GM19452 (cell line): ENCODE measurements around the gene CRTC1.

ENCODE experiments used
- ATAC-seq: cut with Tn5 transposase; IDR thresholded peaks from one replicate; pipeline ENCODE4 v1.9.1; 2021; ENCODE audit not compliant: unreplicated experiment

CRTC1 gene

DNA sequence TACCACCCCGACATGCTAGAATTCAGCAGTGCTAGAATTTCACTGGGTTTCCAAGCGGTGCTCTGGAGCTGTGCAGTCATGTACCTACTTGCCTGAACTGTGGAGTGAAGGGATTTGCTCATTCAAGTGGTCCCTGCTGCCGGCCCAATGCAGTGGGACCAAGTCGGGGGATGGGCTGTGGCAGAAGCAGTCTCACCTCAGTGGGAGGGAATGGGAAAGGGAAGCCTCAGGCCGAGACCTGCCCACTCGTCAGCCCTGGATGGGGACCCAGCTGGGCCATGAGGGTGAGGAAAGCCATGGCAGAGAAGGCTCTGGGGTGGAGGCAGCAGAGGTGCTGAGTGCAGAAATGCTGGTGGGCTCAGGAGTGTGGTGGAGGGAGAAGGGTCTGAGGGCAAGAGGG, 31.7 kb upstream of the CRTC1 start:
- ATAC-seq, result no peak

DNA sequence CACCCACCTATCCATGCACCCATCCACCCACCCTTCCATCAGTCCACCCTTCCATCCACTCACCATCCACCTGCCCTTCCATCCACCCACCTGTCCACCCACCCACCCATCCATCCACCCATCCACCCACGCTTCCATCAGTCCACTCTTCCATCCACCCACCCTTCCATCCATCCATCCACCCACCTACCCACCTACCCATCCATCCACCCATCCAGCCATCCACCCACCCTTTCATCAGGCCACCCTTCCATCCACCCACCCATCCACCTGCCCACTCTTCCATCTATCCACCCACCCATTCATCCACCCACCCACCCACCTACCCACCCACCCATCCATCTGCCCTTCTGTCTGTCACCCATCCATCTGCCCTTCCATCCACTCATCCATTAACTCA, 29.6 kb upstream of the CRTC1 start:
- no peak for ATAC-seq

DNA sequence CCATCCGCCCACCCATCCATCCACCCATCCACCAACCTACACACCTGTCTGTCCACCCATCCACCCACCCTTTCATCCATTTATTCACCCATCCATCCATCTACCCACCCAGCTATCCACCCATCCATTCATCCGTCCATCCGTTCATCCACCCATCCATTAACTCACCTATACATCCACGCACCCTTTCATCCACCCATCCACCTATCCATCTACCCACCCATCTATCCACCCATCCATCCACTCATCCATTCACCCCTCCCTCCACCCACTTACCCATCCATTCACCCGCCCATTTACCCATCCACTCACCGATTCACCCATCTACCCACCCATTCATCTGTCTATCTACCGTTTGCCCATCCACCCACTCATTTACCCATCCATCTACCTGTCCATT, 29.0 kb upstream of the CRTC1 start:
- no peak for ATAC-seq

DNA sequence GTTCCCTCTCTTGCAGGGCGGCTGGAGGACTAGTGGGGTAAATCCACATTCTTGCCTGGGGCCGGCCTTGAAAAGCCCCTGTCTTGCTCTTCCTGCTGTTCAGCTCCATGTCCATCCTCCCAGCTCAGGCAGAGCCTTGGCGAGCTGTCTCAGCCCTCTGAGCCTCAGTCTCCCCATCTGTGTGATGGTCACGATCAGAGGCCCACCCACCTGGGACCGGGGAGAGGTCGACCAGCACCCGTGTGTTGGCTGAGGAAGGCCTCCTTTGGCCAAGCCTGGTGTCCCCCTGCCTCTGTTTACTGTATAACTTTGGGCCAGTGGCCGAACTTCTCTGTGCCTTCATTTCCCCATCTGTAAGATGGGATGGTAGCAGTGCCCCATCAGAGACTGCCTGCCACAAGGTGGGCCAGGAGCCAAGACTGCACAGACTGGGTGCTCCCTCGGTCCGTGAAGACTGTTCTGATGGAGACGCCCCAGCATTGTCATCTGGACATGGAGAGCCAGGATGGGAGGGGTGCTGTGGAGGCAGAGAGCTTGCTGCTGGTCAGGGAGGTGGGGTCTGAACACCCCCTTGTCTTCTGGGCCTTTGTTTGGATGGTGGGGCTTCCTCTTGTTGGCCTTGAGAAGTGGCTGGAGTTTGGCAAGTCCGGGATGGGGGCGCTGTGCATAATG, 28.2 kb upstream of the CRTC1 start:
- ATAC-seq, result no peak

DNA sequence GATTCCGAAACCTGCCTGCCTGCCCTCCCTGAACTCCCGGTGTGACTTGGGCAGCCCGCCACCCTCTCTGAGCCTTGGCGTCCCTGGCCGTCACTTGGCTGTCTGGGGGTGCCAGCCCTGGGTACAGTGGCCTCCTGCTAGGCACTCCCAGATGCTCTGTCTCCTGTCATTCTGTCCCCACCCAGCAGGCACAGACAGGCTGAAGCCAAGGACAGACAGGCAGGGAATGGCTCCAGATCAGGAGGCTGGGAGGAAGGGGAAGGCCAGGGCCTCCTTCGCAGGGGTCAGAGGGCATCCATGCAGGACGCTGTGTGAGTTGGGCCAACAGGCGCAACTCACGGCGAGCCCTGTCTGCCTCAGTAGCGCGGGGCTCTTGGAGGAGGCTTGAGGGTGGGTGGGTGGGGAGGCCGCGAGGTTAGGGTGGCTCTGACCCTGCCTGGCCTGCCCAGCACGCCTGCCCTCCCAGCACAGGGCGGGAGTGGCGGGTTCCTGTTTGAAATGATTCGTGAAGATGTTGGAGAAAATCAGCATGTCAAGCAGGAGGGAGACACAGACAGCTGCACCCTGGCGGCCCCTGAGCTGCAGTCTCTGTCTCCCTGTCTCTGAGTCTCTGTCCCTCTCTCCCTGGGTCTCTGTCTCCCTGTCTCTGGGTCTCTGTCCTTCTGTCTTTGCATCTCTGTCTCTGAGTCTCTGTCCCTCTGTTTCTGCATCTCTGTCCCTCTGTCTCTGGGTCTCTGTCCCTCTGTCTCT, 27.0 kb upstream of the CRTC1 start:
- no peak for ATAC-seq

DNA sequence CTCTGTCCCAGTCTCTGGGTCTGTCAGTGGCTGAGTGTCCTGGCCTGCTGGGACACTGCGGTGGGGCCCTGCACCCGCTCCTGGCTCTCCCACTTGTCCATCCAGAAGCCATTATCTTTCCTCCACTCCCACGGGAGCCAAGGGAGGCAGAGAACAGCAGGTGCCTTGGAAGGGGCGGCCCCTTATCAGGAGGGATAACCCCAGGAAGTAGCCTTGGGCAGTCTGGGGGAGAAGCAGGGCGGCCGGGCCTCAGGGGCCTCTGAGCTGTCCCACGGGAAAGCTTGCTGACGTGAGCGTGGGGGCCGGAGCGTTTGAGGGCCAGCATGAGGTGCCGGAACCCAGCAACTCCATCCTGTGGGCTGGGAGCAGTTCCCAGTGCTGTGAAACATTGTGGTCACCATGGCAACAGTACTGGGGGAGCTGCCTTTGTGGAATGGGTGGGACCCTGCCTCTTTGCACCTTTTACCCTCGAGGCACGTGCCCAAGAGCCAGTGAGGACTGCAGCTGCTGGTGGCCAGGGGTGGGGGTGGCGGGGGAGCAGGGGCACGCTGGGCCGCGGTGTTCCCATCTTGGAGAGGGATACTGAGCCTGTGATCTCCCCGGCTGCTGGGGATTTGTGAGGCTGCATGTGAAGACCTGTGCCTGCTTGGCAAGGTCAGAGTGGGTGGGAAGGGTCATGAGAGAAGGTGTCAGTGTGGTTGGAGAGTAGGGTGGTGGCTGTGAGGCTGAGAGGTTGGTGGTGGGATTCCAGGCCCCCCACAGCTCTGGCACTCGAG, 25.7 kb upstream of the CRTC1 start:
- ATAC-seq, result no peak

DNA sequence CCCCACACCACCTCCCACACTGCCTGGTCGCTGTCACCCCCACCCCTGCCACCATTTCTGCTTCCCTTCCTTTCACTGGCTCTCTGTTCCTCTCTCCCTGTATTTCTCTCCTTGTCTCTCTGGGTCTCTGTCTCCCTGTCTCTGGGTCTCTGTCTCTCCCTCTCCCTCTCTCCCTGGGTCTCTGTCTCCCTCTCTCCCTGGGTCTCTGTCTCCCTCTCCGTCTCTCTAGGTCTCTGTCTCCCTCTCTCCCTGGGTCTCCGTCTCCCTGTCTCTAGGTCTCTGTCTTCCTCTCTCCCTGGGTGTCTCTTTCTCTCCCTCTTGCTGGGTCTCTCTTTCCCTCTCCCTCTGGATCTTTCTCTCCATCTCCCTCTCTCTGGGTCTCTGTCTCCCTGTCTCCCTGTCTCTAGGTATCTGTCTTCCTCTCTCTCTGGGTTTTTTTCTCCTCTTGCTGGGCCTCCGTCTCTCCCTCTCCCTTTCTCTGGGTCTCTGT, 25.1 kb upstream of the CRTC1 start:
- ATAC-seq, result no peak

DNA sequence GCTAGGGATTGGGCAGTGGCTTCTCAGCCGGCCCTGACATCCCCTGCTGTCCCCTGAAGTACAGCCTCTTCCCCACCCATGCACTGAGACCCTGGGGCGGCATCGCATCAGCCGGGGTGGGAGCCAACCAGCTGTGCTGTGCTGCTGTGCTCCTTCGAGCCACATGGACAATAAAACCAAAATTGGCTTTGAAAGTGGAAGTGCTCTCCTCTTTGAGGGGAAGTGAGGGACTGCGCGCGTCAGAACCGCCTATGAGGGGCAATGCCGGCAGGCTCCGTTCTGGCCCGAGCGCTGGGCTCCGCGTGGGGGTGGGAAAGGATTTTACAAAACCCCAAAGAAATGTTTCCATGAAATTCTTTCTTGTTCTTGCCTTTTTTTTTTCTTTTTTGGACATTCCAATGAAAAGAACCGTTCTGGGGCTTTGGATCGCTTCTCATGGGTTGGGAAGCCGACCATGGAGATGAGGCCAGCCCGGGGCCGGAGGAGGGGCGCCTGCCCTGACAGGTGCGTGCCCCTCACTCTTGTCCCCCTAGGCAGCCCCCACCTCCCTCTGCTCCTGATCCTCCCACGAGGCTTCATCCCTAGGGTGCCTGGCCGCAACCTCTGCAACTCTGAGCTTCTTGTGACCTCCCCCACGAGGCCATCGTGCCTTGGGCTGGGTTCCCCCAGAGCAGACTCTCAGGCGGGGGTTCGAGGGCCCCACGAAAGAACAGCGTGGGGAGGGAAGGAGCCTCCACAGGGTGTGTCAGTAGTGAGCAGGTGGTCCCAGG, 24.0 kb upstream of the CRTC1 start:
- no peak for ATAC-seq

DNA sequence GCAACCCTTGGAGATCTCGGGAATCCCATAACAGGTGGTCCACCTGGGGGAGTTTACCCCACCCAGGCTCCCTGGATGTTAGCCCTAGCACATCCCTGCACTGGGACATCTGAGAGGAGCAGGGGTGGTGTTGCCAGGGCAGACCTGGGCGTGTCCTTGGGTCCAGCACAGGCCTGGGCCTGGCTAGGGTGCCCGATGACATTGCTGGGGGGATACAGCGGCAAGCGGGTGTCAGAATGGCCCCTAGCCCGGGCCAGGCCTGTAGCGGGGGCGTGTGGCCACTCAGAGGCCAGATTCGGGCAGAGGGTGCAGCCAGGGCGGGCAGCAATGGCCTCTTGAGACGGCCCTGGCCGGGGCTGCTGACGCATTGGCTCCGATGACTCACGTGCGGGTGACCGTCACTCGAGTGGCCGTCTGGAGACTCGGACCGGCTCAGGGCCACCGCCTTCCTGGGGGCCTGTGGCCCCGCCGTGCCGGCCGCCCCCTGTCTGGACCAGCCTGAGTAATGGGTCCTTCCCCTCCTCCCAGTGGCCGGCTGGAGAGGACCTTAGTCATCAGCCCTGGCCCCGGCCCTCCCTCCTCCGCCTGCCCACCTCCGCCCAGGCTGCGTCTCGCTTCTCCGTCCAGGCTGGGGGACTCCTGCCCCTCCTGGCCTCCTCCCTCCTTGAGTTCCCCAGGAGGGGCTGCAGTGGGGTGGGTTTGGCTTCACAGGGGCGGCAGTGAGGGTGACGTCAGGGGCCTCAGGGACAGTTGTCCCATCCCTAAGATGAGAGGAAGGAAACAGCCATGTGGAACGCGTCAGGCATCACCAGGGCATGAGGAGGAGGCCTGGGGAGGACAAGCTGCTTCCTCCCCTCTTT, 23.2 kb upstream of the CRTC1 start:
- ATAC-seq, result no peak

DNA sequence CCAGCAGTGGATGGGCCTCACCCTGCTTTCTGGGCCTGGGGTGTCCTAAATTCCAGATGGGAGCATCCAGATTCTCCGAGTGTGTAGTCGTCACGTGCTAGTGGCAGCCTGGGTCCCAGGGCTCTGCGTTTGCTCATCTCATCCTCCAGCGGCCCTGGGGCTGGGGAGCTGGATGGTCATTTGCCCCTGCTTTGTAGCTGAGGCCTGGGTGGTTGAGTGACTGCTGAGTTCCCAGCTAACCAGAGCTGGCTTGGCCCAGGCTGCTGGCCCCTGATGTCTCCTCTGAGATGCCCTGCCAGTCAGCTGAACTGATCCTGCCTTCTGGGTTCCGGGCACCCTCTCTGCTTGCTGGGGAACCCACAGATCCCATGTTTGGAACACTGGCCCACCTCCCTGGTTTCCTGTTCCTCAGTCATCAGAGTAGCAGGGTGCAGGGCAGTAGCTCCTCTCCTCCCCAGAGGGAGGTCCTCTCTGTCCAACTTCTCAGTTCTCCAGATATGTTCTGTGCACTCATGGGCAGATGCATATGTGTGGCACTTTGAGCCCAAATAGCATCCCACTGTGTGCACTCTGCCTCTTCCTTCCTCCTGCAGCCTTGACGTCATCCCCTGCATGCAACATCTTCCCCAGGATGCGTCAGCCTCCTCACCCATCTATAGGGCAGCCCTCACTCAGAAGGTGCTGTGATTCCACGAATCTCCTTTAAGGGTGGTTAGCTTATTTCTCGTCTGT, 22.4 kb upstream of the CRTC1 start:
- no peak for ATAC-seq

DNA sequence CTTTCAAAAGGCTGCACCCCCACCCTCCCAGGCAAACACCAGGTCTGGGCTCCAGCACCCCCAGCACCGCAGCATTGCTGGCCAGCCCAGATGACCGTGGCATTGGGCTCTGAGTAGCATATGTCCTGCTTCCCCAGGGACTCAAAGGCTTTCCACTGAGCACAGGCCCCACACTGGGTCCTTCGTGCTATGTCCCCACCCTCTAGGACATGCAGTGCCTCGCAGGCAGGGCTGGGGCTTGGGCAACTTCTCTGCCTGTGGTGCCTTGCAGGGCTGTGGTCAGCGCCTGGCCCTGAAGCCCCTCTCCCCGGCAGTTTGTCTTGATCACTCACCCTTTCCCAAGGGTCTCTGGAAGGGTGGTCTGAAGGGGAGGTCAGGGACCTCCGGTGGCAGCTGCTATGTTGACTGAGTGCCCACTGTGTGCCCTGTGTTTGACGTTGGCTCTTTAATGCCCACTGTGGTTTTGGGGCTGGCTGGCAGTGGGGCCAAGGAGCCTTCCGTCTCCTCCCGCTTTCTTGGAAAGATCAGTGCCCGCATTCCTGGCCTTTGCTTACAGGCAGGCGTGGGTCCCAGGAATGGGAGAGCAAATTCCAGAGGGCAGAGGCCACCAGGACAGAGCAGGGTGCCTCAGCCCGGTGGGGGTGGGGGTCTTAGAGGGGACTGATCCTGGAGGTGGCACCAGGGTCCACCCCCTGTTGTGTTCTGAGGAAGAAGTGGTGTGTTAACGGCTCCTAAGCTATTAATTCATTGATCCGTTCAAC, 20.3 kb upstream of the CRTC1 start:
- ATAC-seq, result no peak

DNA sequence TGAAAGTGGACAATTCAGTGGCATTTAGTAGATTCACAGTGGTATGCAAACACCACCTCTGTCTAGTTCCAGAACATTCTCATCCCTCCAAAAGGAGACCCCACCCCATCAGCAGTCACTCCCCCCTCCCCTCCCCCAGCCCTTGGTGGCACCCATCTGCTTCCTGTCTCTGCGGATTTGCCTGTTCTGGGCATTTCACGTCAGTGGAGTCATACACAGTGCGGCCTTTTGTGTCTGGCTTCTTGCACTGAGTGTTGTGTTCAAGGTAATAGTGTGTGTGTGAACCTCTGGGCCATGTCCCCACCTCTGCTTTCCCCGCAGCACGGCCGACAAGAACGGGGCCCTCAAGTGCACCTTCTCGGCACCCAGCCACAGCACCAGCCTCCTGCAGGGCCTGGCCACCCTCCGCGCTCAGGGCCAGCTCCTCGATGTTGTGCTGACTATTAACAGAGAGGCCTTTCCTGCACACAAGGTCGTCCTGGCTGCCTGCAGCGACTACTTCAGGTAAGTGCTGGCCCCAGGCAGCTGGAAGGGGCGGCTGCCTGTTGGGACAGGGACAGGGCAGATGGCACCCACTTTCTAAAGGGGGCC, 19.4 kb upstream of the CRTC1 start:
- ATAC-seq, result no peak

DNA sequence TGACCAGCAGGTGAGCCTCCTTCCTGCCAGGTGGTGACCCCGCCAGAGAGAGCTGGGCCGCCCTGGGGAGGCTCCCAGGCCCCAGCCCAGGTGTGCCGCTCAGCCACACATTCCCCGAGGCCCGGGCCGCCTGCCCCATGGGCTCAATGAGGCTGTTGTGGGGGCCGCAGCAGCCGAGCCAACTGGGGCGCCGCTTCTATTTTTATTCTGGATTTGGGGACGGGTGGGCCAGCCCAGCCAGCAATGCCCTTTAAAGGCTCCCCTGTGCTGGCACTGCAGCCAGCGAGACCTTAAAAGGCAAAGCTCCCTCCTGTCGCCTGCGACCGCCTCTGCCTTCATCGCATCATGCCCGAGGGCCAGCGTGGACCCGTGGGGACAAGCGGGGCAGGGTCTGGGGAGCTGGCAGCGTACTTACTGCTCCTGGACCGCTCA, 17.7 kb upstream of the CRTC1 start:
- ATAC-seq, result no peak

DNA sequence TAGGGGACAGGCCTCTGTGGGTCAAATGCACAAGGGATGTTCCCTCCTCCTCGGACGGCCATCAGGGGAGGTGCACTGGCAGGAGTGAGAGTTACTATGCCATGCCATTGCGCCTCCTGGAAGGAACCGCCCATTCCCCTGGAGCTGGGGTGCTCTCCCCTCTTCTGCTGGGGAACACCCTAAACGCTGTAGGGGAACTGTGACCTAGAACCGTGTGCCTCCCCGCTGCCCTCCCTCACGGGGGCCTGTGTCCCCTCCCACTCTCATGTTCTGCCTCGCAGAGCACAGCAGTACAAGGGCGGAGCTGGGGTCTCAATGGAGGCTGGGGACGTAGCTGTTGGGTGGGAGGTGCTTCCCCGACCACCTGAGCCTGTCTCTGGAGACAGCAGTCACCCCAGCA, 17.2 kb upstream of the CRTC1 start:
- ATAC-seq, result no peak

DNA sequence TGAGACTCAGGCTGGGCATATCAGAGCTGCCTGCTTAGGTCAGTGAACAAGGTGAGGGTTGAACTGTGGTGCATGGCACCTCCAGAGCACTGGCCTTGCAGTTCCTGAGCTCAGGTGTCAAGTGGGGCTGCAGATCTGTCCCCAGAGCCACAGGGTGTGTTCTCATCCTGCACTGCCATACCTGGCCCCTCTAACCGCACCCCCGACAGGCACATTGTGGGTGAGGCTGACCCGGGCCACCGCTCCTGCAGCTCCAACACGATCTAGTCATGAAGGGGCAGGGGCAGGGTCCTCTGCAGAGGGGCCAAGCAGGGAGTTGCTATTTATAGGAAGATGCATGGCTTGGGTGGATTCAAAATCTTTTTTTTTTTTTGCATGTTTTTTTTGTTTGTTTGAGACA, 16.7 kb upstream of the CRTC1 start:
- no peak for ATAC-seq

DNA sequence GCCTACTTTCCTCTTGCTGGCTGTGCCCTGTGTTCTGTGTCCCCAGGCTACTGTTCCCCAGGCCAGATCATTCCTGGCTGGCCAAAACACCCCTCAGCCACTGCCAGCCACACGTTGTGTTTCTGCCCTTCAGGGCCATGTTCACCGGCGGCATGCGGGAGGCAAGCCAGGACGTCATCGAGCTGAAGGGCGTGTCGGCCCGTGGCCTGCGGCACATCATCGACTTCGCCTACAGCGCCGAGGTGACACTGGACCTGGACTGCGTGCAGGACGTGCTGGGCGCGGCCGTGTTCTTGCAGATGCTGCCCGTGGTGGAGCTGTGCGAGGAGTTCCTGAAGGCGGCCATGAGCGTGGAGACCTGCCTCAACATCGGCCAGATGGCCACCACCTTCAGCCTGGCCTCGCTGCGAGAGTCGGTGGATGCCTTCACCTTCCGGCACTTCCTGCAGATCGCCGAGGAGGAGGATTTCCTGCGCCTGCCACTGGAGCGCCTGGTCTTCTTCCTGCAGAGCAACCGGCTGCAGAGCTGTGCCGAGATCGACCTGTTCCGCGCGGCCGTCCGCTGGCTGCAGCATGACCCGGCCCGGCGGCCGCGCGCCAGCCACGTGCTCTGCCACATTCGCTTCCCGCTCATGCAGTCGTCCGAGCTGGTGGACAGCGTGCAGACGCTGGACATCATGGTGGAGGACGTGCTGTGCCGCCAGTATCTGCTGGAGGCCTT, 15.8 kb upstream of the CRTC1 start:
- no peak for ATAC-seq

DNA sequence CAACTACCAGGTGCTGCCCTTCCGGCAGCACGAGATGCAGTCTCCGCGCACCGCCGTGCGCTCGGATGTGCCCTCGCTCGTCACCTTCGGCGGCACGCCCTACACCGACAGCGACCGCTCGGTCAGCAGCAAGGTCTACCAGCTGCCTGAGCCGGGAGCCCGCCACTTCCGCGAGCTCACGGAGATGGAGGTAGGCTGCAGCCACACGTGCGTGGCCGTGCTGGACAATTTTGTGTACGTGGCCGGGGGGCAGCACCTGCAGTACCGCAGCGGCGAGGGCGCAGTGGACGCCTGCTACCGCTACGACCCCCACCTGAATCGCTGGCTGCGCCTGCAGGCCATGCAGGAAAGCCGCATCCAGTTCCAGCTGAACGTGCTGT, 15.2 kb upstream of the CRTC1 start:
- ATAC-seq, result no peak
